Esophagus muscularis mucosa (tissue), 4 donors: ENCODE measurements around the gene CXCL8. TPM values are rescaled to one million over a fixed set of nuclear protein-coding genes. Genes with fewer than 3 reads are reported as not detected.

Experiments
- DNase-seq: peaks from one replicate; pipeline ENCODE4 v3.0.0-alpha.2; 2017; ENCODE audit errors: extremely low spot score
- H3K27ac ChIP-seq, 4 donors: fragments of 200-600 bp; sonication (generic); replicated peaks in 1 of 4; 1 replicate in 3 of 4; 2 replicates in 1 of 4; pipeline ENCODE4 v1.5.1; 2016 to 2019; ENCODE audit warnings: mild to moderate bottlenecking in 1 of 4
- H3K27me3 ChIP-seq, 4 donors: fragments of 200-600 bp; sonication (generic); one replicate each; pipeline versions ENCODE4 v1.5.1 to v1.6.0; 2016 to 2019
- H3K36me3 ChIP-seq, 4 donors: fragments of 200-600 bp; sonication (generic); one replicate each; pipeline ENCODE4 v1.5.1; 2016 to 2019
- H3K4me1 ChIP-seq, 4 donors: fragments of 200-600 bp; sonication (generic); one replicate each; pipeline ENCODE4 v1.5.1; 2016 to 2019
- H3K4me3 ChIP-seq, 4 donors: fragments of 200-600 bp; sonication (generic); 1 replicate in 2 of 4; 2 replicates in 2 of 4; pipeline ENCODE4 v1.5.1; 2016 to 2019; ENCODE audit warnings: mild to moderate bottlenecking in 4 of 4, moderate library complexity in 1 of 4
- H3K9me3 ChIP-seq, 4 donors: fragments of 200-600 bp; sonication (generic); 1 replicate in 3 of 4; 2 replicates in 1 of 4; pipeline ENCODE4 v1.5.1; 2016 to 2019
- CTCF ChIP-seq, 3 experiments: fragments of 200-600 bp in 2 of 3; fragments of 450-650 bp in 1 of 3; sonication (generic) in 2 of 3; IDR thresholded peaks; one replicate each; pipeline ENCODE4 v1.5.1; 2017 to 2019; ENCODE audit warnings: antibody characterized with exemption in 3 of 3, mild to moderate bottlenecking in 2 of 3, moderate library complexity in 1 of 3
- EP300 ChIP-seq: sonication (generic); formaldehyde crosslinking; IDR thresholded peaks from one replicate; pipeline ENCODE4 v1.6.1; 2017; ENCODE audit warnings: antibody characterized with exemption
- POLR2A ChIP-seq: fragments of 450-650 bp; IDR thresholded peaks from one replicate; pipeline ENCODE4 v1.6.1; 2017; ENCODE audit warnings: antibody characterized with exemption, moderate library complexity, mild to moderate bottlenecking, low read depth
- POLR2AphosphoS5 ChIP-seq, 2 donors: sonication (generic); formaldehyde crosslinking; IDR thresholded peaks; one replicate each; pipeline ENCODE4 v1.6.1; 2017; ENCODE audit warnings: antibody characterized with exemption in 2 of 2
- WGBS: methylation state at CpG from one replicate; pipeline ENCODE4 v1.1.5; 2018; 5-methylcytosine and 5-hydroxymethylcytosine counted together
- intact Hi-C: fragments of 100-400 bp; cut with DNase I; formaldehyde crosslinking; loops from one replicate; pipeline ENCODE4 v1.15.1; 2023
- total RNA-seq, 4 donors: library from RNA; depleted of rRNA; stranded (reverse); fragments of >200 nt; gene quantifications; one replicate each; pipeline versions ENCODE4 v1.1.0 to v1.2.1, GENCODE V29; 2016

CXCL8 gene
- total RNA-seq, 4 donors from 2014 or later: 8.0 TPM; not detected in 3

- Histone ChIP-seq H3K4me3 (no peak overlapping the region), H3K9me3 (no peaks in the 10 kb centered on the region), H3K27ac (peak overlapping the region; percentile 32 to 64 (median 54)), H3K4me1 (peaks cover 10 to 21% (median 18%) of the 10 kb centered on the region in 4 donors), H3K36me3 (no peaks in the 10 kb centered on the region), H3K27me3 (no peaks in the 10 kb centered on the region)
- no peak for DNase-seq
- 50% methylated on average over 9 of the region's 9 CpGs for WGBS
- TF ChIP-seq POLR2AphosphoS5 (IDR thresholded peaks at IDR 0.05): peak; percentile 72 to 75
- TF ChIP-seq CTCF (IDR thresholded peaks at IDR 0.05): no peak
- no peak for TF ChIP-seq POLR2A
- no peak for TF ChIP-seq EP300
- intact Hi-C loops: no loop called here
Observed at GRCh38 chr4:73704314-73705055, 35.9 kb upstream of the CXCL8 start.

- intact Hi-C loops: no loop called here
- H3K36me3 ChIP-seq: no peaks in the 10 kb centered on the region
- no peak overlapping the region for H3K4me3 ChIP-seq
- WGBS: 41% methylated on average over 1 of the region's 1 CpG
- peak overlapping the region; percentile 32 to 64 (median 45) for H3K27ac ChIP-seq
- no peaks in the 10 kb centered on the region for H3K27me3 ChIP-seq
- H3K4me1 ChIP-seq: peaks cover 10 to 21% (median 18%) of the 10 kb centered on the region in 4 donors
- H3K9me3 ChIP-seq: no peaks in the 10 kb centered on the region
- no peak for DNase-seq
- no peak for TF ChIP-seq CTCF (IDR thresholded peaks at IDR 0.05)
Observed at GRCh38 chr4:73705056-73705432, 35.3 kb upstream of the CXCL8 start.

- Histone ChIP-seq H3K36me3 (no peaks in the 10 kb centered on the region), H3K4me3 (no peak overlapping the region), H3K9me3 (no peaks in the 10 kb centered on the region), H3K4me1 (peaks cover 10 to 21% (median 18%) of the 10 kb centered on the region in 4 donors), H3K27ac (peak overlapping the region in 1 of 4 donors; percentile 42), H3K27me3 (no peaks in the 10 kb centered on the region)
- TF ChIP-seq EP300 (no peak), POLR2A (no peak), CTCF (IDR thresholded peaks at IDR 0.05) (no peak), POLR2AphosphoS5 (IDR thresholded peaks at IDR 0.05) (no peak)
- 95% methylated on average over 1 of the region's 1 CpG for WGBS
- intact Hi-C loops: no loop called here
- no peak for DNase-seq
Observed at GRCh38 chr4:73705721-73706120, 34.6 kb upstream of the CXCL8 start.

GRCh38 chr4:73706811-73707210, 33.6 kb upstream of the CXCL8 start:
- H3K27ac ChIP-seq: no peak overlapping the region
- no peaks in the 10 kb centered on the region for H3K27me3 ChIP-seq
- intact Hi-C loops: no loop called here
- 91% methylated on average over 2 of the region's 2 CpGs for WGBS
- peaks cover 10 to 21% (median 18%) of the 10 kb centered on the region in 4 donors for H3K4me1 ChIP-seq
- no peaks in the 10 kb centered on the region for H3K9me3 ChIP-seq
- no peaks in the 10 kb centered on the region for H3K36me3 ChIP-seq
- TF ChIP-seq POLR2A (no peak), EP300 (no peak), CTCF (IDR thresholded peaks at IDR 0.05) (no peak), POLR2AphosphoS5 (IDR thresholded peaks at IDR 0.05) (no peak)
- no peak overlapping the region for H3K4me3 ChIP-seq
- no peak for DNase-seq
